Measurements from ENCODE around the gene TAMALIN. TPM values are rescaled to one million over a fixed set of nuclear protein-coding genes. Genes with fewer than 3 reads are reported as not detected.

TAMALIN gene
- total RNA-seq, 1 donor from 2014 or later, result 5.1 TPM

DNA sequence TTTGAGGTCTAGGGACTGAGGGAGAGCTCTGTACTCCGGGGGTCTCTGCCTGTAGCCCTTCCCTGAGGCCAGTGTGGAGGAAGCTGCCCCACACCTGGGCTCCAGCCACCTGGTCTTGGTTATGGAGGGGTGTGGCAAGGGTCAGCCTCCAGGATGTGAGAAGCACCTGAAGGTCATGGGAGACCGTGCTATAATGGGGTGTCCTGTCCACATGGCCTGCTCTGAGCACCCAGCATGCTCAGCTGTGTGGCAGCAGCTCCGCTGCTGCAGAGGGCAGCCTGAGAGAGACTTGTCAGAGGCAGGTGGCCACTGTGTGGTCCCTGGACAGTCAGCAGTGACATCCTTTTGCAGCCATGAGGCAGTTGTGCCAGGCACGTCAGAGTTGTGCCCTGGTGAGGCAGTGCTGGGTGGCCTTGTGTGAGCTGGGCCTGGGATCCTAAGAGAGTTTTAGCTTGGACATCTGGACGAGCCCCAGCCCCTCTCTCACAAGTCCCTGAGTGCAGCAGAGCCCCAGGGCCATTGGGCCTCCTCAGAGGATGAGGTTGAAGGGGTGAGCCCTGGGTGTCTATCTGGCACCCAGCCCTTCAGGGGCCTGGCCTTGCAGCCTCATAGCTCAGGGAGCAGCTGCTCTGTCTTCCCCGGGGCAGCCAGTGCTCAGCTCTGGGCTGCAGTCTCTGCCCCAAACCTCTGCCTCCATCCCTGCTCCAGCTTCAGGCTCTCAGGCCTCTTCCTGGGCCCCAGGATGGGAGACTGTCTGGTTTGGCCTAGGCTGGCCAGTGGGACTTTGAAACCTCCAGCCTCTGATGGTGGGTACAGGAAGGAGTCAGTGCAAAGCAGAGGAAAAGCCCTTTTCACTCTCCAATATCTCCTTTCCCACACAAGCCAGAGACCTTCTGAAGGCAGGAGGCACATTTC, 55.7 kb downstream of the TAMALIN start:
- Histone ChIP-seq H3K27me3 (ENCODE audit: control insufficient read depth, insufficient read depth, low read length) (no peaks in the 10 kb centered on the region), H3K36me3 (ENCODE audit: control insufficient read depth, insufficient read depth, low read length) (no peaks in the 10 kb centered on the region), H3K4me3 (ENCODE audit: low read depth, low read length) (no peak overlapping the region)
- DNase-seq (ENCODE audit: low read depth), result no peak
- no peak for TF ChIP-seq CTCF (IDR thresholded peaks at IDR 0.05; ENCODE audit: insufficient read depth, low read length, poor library complexity, severe bottlenecking)

DNA sequence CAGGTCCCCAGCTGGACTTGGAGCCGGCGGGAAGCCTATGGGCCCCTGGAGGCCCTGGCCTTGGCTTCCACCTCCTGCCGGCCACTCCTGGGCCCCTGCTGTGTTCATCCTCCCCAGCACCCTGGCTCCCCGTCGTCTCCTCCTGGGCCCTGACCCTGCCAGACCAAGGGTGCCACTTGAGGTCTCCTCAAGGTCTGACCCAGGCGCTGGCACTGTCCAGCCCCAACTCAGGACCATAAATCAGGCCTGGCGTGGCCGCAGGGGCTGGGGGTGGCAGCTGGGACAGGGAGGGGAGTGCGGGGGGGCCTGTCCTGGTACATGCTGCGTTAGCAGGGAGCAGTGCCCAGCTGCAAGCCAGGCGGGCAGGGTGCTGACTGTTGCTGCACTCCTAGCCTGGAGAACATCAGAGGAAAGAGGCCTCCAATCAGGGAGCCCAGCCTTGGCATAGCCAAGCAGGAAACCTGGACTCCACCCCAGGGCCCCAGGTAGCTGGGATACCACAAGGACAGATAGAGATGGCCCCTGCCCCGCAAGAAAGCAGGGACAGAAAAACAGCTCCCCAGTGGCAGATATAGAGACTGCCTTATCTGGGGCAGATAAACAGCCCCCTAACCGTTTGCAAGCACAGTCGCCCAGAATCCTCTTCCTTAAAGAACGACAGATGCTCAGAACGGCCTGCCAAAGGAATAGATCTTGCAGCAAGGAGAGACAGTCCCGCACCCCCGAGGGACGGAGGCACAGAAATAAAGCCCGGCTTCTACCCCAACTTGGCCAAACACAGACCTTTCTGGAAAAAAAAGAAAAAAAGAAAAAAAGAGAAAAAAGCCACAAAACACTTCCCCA, 56.6 kb downstream of the TAMALIN start:
- DNase-seq (ENCODE audit: low read depth), result no peak
- H3K27me3 ChIP-seq (ENCODE audit: control insufficient read depth, insufficient read depth, low read length), result no peaks in the 10 kb centered on the region
- no peak overlapping the region for H3K4me3 ChIP-seq (ENCODE audit: low read depth, low read length)
- no peak for TF ChIP-seq CTCF (IDR thresholded peaks at IDR 0.05; ENCODE audit: insufficient read depth, low read length, poor library complexity, severe bottlenecking)
- no peaks in the 10 kb centered on the region for H3K36me3 ChIP-seq (ENCODE audit: control insufficient read depth, insufficient read depth, low read length)

GRCh38 chr12:52063981-52064649, 57.4 kb downstream of the TAMALIN start:
- Histone ChIP-seq H3K36me3 (ENCODE audit: control insufficient read depth, insufficient read depth, low read length) (no peaks in the 10 kb centered on the region), H3K4me3 (ENCODE audit: low read depth, low read length) (no peak overlapping the region), H3K27me3 (ENCODE audit: control insufficient read depth, insufficient read depth, low read length) (no peaks in the 10 kb centered on the region)
- no peak for DNase-seq (ENCODE audit: low read depth)
- no peak for TF ChIP-seq CTCF (IDR thresholded peaks at IDR 0.05; ENCODE audit: insufficient read depth, low read length, poor library complexity, severe bottlenecking)

Other genes starting within 250 kb of the TAMALIN start
- gene FIGNL2, start 158.2 kb upstream of the TAMALIN start, total RNA-seq, result 2.1 and 2.6 TPM in 2 replicates
- not detected in 2 replicates for gene ANKRD33, start 118.8 kb upstream of the TAMALIN start, total RNA-seq
- 4.7 and 9.7 TPM in 2 replicates for gene ACVRL1, start 99.4 kb upstream of the TAMALIN start, total RNA-seq
- gene ACVR1B, start 55.2 kb upstream of the TAMALIN start, total RNA-seq, result 14.0 and 15.1 TPM in 2 replicates
- 9.2 and 11.2 TPM in 2 replicates for gene NR4A1, start 44.5 kb downstream of the TAMALIN start, total RNA-seq
- 77.8 and 83.1 TPM in 2 replicates for gene ATG101, start 63.0 kb downstream of the TAMALIN start, total RNA-seq
- gene SMIM41, start 72.8 kb downstream of the TAMALIN start, total RNA-seq, result 0.34 TPM in 1 of 2 replicates, not detected in the other
- gene KRT80, start 185.1 kb downstream of the TAMALIN start, total RNA-seq, result 18.5 and 19.4 TPM in 2 replicates
- gene KRT7, start 226.3 kb downstream of the TAMALIN start, total RNA-seq, result 1,242 and 1,355 TPM in 2 replicates